H1 (cell line): ENCODE results near the gene CYTH1. TPM values are rescaled to one million over a fixed set of nuclear protein-coding genes. Genes with fewer than 3 reads are reported as not detected.

ENCODE experiments used
- CBX8 ChIP-seq: fragments of 300-800, 300-1000 bp; sonication (generic); IDR thresholded peaks from 2 replicates; pipeline ENCODE4 v1.7.1; 2016; ENCODE audit warnings: low read depth, low read length, borderline replicate concordance
- CREB1 ChIP-seq: IDR thresholded peaks from 2 replicates; pipeline ENCODE4 v1.6.1; 2012; ENCODE audit warnings: inconsistent platforms
- CTCF ChIP-seq, 3 experiments: IDR thresholded peaks; 1 replicate in 2 of 3; 2 replicates in 1 of 3; pipeline versions ENCODE4 v1.5.1 to v1.6.1; 2011; ENCODE audit warnings: low read length in 3 of 3, mild to moderate bottlenecking in 3 of 3, inconsistent platforms in 2 of 3, low read depth in 1 of 3, moderate library complexity in 1 of 3; ENCODE audit not compliant: insufficient read depth in 1 of 3; ENCODE audit errors: control extremely low read depth in 1 of 3
- EGR1 ChIP-seq: IDR thresholded peaks from 2 replicates; pipeline ENCODE4 v1.6.1; 2011; ENCODE audit warnings: low read depth, low read length, borderline replicate concordance
- MAFK ChIP-seq: IDR thresholded peaks from 2 replicates; pipeline ENCODE4 v1.6.1; 2012; ENCODE audit warnings: low read depth, mild to moderate bottlenecking, improper control_type of control experiment, low read length
- polyA plus RNA-seq, 7 experiments: library from polyadenylated mRNA; depleted of rRNA in 3 of 7; stranded (reverse) in 5 of 7; unstranded in 2 of 7; fragments of >200 nt in 5 of 7; fragments of 200-250 nt in 2 of 7; gene quantifications; 1 replicate in 5 of 7; 2 replicates in 1 of 7; 4 replicates in 1 of 7; pipeline versions ENCODE4 v1.2.1 to v1.2.3, GENCODE V29; 2011 to 2013; ENCODE audit warnings: missing spikeins in 2 of 7, mixed read lengths in 2 of 7
- total RNA-seq: library from RNA; stranded (reverse); fragmentation: NEBNext Ultra II Directional; extraction: Animal tissue kit (Norgen Biotek cat#: 25700); gene quantifications from 2 replicates; pipeline ENCODE4 v1.2.1, GENCODE V29; 2021
- TF ChIP-seq, protein P1 (sequence below): fragments of 300-600 bp; sonication (generic); IDR thresholded peaks from 2 replicates; pipeline ENCODE4 v1.7.1; 2012; ENCODE audit warnings: low read length, moderate library complexity, mild to moderate bottlenecking, inconsistent platforms; ENCODE audit not compliant: insufficient replicate concordance
- TF ChIP-seq, protein P2 (sequence below): IDR thresholded peaks from 2 replicates; pipeline ENCODE4 v1.6.1; 2011; ENCODE audit warnings: low read depth, mild to moderate bottlenecking, low read length; ENCODE audit not compliant: insufficient read depth

The CYTH1 gene
- total and polyA plus RNA-seq, 2 of the 8 experiments (the other 6 are each of a cell fraction or from before 2014, with no cell fraction given) = 12.8 to 14.8 TPM

GRCh38 chr17:78771758-78772382 is 10.2 kb downstream of the CYTH1 start (continued):
- TF ChIP-seq, protein P1, sequence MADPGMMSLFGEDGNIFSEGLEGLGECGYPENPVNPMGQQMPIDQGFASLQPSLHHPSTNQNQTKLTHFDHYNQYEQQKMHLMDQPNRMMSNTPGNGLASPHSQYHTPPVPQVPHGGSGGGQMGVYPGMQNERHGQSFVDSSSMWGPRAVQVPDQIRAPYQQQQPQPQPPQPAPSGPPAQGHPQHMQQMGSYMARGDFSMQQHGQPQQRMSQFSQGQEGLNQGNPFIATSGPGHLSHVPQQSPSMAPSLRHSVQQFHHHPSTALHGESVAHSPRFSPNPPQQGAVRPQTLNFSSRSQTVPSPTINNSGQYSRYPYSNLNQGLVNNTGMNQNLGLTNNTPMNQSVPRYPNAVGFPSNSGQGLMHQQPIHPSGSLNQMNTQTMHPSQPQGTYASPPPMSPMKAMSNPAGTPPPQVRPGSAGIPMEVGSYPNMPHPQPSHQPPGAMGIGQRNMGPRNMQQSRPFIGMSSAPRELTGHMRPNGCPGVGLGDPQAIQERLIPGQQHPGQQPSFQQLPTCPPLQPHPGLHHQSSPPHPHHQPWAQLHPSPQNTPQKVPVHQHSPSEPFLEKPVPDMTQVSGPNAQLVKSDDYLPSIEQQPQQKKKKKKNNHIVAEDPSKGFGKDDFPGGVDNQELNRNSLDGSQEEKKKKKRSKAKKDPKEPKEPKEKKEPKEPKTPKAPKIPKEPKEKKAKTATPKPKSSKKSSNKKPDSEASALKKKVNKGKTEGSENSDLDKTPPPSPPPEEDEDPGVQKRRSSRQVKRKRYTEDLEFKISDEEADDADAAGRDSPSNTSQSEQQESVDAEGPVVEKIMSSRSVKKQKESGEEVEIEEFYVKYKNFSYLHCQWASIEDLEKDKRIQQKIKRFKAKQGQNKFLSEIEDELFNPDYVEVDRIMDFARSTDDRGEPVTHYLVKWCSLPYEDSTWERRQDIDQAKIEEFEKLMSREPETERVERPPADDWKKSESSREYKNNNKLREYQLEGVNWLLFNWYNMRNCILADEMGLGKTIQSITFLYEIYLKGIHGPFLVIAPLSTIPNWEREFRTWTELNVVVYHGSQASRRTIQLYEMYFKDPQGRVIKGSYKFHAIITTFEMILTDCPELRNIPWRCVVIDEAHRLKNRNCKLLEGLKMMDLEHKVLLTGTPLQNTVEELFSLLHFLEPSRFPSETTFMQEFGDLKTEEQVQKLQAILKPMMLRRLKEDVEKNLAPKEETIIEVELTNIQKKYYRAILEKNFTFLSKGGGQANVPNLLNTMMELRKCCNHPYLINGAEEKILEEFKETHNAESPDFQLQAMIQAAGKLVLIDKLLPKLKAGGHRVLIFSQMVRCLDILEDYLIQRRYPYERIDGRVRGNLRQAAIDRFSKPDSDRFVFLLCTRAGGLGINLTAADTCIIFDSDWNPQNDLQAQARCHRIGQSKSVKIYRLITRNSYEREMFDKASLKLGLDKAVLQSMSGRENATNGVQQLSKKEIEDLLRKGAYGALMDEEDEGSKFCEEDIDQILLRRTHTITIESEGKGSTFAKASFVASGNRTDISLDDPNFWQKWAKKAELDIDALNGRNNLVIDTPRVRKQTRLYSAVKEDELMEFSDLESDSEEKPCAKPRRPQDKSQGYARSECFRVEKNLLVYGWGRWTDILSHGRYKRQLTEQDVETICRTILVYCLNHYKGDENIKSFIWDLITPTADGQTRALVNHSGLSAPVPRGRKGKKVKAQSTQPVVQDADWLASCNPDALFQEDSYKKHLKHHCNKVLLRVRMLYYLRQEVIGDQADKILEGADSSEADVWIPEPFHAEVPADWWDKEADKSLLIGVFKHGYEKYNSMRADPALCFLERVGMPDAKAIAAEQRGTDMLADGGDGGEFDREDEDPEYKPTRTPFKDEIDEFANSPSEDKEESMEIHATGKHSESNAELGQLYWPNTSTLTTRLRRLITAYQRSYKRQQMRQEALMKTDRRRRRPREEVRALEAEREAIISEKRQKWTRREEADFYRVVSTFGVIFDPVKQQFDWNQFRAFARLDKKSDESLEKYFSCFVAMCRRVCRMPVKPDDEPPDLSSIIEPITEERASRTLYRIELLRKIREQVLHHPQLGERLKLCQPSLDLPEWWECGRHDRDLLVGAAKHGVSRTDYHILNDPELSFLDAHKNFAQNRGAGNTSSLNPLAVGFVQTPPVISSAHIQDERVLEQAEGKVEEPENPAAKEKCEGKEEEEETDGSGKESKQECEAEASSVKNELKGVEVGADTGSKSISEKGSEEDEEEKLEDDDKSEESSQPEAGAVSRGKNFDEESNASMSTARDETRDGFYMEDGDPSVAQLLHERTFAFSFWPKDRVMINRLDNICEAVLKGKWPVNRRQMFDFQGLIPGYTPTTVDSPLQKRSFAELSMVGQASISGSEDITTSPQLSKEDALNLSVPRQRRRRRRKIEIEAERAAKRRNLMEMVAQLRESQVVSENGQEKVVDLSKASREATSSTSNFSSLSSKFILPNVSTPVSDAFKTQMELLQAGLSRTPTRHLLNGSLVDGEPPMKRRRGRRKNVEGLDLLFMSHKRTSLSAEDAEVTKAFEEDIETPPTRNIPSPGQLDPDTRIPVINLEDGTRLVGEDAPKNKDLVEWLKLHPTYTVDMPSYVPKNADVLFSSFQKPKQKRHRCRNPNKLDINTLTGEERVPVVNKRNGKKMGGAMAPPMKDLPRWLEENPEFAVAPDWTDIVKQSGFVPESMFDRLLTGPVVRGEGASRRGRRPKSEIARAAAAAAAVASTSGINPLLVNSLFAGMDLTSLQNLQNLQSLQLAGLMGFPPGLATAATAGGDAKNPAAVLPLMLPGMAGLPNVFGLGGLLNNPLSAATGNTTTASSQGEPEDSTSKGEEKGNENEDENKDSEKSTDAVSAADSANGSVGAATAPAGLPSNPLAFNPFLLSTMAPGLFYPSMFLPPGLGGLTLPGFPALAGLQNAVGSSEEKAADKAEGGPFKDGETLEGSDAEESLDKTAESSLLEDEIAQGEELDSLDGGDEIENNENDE = no peak
- TF ChIP-seq CBX8 (no peak), CTCF (IDR thresholded peaks at IDR 0.05; ENCODE audit: control extremely low read depth in 1 of 3, insufficient read depth in 1 of 3, low read depth in 1 of 3, low read length in 3 of 3) (no peak), CREB1 (no peak), EGR1 (no peak), MAFK (no peak)
- TF ChIP-seq, protein P2, sequence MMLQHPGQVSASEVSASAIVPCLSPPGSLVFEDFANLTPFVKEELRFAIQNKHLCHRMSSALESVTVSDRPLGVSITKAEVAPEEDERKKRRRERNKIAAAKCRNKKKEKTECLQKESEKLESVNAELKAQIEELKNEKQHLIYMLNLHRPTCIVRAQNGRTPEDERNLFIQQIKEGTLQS = no peak
